Globus pallidus (tissue), 1 donor: ENCODE measurements around the gene AGPAT3.
"Not testable (repeated sequence)": the region's sequence is repeated elsewhere in the genome, so short reads cannot be mapped to it uniquely, and the experiment has no call there.

Experiments
- DNase-seq: peaks from one replicate; pipeline ENCODE4 v3.0.0-alpha.2; 2015; ENCODE audit warnings: low spot score

AGPAT3 gene

GRCh38 chr21:43864962-43865539 lies at the start of gene AGPAT3:
AGPAT3 (plus strand) TSS chr21:43865223; CDS start chr21:43959682, 94,459 bp downstream.
- no peak for DNase-seq

DNA sequence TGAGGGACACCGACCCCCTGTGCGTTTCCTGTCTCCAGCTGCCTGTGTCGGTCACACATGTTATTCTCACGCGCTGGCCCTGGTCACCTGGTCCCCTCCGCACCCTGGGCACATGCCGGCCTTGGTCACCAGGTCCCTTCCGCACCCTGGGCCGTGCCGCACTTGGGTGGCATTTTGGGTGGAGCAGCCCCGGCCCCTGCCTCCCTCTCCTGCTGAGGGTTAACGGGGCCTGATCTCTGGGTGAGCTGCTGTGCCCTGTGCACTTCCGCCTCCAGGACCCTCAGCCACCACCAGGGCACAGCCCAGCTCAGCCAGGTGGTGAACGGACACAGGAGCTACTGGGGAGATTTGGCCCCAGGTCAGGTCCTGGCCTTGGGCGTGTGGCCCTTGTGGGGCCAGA lies 49.0 kb upstream of the AGPAT3 start:
- no peak for DNase-seq

- no peak for DNase-seq
Measured at GRCh38 chr21:43816611-43817071, 48.4 kb upstream of the AGPAT3 start.

- DNase-seq = no peak
Measured at GRCh38 chr21:43817157-43818086, 47.6 kb upstream of the AGPAT3 start.

DNA sequence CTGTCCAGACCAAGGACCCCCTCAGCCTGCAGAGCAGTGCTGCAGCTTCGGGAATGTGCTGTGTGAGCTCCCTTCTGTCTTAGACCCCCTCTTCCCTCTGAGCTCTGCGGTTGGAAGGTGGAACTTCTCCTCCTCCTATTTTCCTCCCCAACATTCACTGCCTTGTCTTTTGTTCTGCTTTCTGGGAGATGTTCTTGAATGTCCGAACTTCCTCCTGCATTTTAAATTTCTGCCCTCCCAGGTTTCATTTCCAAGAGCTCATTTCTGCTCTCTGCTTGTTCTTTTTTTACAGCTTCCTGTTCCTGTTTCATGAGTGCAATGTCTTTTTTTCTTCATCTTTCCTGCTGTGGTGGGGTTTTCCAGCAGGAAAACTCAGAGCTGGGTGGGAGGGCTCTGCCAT lies 46.3 kb upstream of the AGPAT3 start:
- peak; percentile 42 for DNase-seq

- DNase-seq = no peak
Measured at GRCh38 chr21:43819511-43820405, 45.3 kb upstream of the AGPAT3 start.

GRCh38 chr21:43820466-43820865 lies 44.6 kb upstream of the AGPAT3 start:
- no peak for DNase-seq

DNA sequence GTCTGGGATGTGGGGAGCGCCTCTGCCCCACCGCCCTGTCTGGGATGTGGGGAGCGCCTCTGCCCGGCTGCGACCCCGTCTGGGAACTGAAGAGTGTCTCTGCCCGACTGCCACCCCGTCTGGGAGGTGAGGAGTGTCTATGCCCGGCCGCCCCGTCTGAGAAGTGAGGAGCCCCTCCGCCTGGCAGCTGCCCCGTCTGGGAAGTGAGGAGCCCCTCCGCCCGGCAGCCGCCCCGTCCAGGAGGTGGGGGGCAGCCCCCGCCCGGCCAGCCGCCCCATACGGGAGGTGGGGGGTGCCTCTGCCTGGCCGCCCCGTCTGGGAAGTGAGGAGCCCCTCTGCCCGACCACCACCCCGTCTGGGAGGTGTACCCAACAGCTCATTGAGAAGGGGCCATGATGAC lies 42.9 kb upstream of the AGPAT3 start:
- DNase-seq = not testable (repeated sequence)

- not testable (repeated sequence) for DNase-seq
Measured at GRCh38 chr21:43822741-43823140, 42.3 kb upstream of the AGPAT3 start.

DNA sequence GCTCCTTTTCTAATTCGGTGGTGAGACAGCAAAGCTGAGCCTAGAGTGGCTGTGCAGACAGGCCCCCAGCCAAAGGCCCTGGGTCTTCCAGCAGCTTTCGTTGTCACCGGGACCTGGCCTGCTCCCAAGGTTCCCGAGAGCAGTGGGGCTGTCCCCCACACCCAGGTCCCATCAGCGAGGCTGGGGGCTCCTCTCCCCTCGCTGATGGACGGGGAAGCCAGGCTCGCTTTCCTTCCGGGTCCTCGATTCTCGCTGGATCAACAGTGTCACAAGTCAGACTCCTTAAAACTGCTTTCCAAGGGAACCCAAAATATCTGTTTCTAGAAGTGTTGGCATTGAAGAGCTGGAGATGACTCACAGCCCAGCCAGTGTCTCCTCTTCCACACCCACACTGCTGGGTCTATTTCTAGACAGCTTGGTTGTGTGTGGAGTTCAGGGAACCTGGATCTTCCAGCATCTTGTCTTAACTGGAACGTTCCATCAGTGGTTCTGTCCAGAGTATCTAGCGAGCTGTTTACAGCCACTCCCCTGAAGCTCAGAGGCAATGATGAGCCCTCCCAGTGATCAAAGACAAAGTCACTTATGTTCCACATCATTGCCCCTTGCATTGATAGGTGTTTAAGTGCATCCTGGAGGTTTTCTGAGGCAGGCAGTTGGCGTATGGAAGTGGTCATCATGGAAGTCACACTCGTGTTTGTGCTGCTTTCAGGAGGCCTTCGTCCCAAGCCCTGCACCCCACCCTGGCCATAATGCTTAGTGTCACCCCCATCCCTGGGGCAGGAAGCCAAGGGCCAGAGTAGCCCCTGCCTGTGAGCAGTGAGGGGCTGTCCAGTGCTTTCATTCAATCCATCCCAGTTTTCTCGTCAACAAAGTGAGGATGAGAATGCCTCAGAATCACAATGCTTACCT lies 40.4 kb upstream of the AGPAT3 start:
- no peak for DNase-seq

DNA sequence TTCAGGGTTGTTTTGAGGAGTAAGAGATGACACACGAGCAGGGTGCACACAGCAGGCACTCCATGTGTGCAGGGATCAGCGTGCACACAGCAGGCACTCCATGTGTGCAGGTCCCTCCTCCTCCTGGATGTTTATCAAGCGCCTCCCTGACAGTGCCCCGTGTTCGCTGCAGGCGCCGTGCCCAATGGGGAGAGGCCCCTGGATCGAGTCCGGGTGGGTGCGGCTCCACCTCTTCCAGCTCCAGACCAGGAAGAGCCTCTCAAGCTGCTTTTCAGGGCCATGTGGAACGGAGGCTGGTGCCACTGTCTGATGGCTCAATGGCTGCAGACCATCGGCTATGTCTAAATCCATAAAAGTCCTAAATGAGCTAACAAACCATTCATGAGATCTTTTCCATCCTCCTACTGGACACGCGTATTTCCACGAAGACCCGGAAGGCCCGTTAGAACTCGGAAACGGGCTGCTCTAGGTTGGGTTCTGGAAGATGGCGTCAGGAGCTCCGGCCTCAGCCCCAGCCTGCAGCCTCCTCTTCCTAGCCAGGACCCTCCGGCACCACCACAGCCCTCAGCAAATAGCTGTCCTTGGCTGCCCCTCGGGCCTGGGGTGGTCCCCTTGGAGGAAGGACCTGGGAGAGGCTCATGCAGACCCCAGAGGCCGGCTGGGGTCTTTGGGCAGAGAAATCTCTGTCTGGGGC lies 39.6 kb upstream of the AGPAT3 start:
- DNase-seq = no peak

DNA sequence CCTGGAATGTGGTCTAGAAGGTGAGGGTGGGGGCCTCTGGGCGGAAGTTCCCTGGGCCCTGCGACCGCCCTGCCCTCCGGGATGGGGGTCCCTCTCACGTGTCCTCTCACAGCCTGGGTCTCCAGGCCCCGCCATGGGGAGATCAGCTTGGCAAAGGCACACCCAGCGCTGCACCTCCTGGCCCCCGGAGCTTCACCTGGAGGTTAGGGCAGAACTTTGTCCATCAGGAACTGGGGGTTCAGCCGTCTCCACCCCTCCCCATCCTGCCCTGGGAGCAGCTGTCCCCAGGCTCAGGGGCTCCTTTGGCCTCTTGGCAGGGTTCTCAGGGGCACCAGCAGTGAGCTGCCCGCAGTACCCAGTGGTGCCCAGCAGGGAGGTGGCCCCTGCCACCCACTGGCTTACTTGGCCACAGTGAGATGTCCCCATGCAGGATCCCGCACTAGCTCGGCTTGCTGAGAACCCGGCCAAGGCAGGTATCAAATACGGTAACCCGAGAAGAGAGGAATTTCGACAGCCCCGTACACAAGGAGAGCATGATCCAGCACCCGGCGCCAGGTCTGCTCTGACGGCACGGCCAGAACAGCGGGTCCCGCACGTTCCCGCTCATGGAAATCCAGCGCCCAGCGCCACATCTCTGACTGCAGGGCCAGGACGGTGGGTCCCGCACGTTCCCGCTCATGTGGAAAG lies 38.9 kb upstream of the AGPAT3 start:
- DNase-seq = no peak

GRCh38 chr21:43826623-43826974 lies 38.4 kb upstream of the AGPAT3 start:
- DNase-seq = no peak

DNA sequence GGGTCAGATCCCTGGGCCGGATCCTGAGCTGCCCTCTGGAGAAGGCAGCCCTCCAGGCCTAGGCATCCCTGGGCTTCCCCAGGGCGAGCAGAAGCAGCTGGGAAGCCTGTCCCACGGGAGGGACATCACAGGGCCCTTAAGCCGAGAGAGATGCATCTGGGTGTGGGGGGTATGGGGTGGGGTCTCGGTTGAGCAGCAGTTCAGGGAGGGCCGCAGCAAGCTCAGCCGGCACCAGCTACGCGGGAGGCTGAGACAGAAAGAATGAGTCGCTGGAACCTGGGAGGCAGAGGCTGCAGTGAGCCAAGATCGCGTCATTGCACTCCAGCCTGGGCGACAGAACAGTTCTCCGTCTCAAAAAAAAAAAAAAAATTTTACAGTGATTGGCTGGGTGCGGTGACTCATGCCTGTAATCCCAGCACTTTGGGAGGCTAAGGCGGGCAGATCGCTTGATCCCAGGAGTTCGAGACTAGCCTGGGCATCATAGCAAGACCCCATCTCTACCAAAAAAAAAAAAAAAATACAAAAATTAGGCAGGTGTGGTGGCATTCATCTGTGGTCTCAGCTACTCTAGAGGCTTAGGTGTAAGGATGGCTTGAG lies 37.9 kb upstream of the AGPAT3 start:
- DNase-seq = no peak

- DNase-seq = no peak
Measured at GRCh38 chr21:43829161-43829560, 35.9 kb upstream of the AGPAT3 start.

GRCh38 chr21:43829575-43830119 lies 35.4 kb upstream of the AGPAT3 start:
- no peak for DNase-seq

DNA sequence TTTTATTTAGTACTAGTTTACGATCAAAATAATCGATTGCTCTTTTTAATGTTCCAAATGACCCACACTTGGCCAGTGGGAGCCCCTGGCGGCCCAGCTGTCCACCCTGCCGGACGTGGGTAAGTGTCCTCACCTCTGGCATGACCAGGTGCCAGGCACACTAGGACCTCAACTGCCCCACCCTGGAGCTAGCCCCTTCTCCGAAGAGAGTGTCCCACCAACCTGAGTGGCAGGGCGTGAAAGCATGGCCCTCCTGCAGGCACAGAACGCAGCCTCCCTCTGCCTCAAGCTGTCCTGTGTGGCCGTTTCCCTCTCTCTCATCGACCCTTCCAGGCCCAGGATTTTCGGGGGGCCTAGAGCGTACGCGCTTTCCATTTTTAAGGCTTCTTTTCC lies 32.9 kb upstream of the AGPAT3 start:
- DNase-seq = no peak

DNA sequence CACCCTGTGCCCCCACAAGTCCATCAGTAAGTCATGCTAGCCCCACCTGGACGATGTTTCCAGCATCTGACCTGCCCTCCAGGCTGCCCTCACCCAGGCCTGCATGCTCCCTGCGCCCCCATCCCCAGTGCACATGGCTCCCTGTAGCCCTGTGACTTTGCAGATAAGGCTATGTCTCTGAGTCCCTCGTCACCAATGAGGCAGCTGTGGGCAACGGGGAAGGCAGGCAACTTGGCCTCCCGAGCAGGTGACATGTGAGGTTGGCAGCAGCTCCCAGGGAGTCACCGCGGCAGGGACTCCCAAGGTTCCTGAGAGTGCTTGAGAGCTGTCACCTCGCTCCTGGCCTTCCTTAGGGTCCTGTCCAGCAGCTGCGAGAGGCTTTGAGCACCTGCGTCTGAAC lies 32.4 kb upstream of the AGPAT3 start:
- no peak for DNase-seq

DNA sequence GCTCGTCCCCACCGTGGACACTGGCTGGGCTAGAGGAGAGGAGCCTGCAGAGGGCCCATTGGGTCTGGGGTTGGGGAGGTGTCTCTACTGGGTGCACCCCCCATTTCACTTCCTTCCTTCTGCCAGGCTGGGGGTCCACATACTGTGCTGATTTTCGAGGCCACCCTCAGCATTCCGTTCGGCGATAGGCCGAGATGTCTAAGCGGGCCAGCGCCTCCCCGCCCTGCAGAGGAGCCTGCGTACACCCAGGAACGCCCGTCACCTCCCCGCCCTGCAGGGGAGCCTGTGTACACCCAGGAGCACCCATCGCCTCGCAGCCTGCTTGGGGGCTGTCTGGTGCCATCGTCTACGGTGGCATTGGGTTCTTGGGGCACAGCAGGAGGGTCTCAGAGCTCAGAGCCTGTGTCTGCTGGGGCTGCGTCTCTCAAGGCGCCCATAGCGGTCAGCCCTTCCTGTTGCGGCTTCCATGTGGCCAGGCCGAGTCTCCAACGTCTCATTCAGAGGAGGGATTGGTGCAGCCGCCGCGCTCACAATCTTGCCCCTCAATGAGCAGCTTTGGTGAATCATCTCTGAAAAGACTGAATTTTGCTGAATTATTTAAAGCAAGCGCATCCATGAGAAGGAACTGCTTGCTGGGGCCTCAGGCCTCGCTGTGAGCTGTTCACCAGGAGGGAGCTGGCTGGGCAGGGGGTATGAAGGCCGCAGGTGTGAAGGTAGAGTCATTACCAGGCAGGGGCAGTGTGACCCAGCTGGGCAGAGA lies 30.7 kb upstream of the AGPAT3 start:
- DNase-seq = no peak
